ENCODE measurements around the gene GALNT18.

- TF ChIP-seq CTCF (IDR thresholded peaks at IDR 0.05) = no peak
- TF ChIP-seq POLR2A (IDR thresholded peaks at IDR 0.05) = no peak
Measured at GRCh38 chr11:11237070-11237832, 384.6 kb downstream of the GALNT18 start.
